8988T (cell line): ENCODE measurements around the gene GATC.

ENCODE experiments used
- DNase-seq: peaks from one replicate; pipeline ENCODE4 v3.0.0; 2011

Gene GATC

GRCh38 chr12:120500581-120500980 lies 54.3 kb downstream of the GATC start:
- no peak for DNase-seq

- DNase-seq = no peak
Observed at GRCh38 chr12:120504587-120504986, 58.3 kb downstream of the GATC start.

GRCh38 chr12:120508537-120508936 lies 62.3 kb downstream of the GATC start:
- no peak for DNase-seq
